ENCODE results near the gene LDLRAD3. TPM values are rescaled to one million over a fixed set of nuclear protein-coding genes. Genes with fewer than 3 reads are reported as not detected.

The LDLRAD3 gene
- total RNA-seq, 1 donor from 2014 or later = 7.7 TPM

DNA sequence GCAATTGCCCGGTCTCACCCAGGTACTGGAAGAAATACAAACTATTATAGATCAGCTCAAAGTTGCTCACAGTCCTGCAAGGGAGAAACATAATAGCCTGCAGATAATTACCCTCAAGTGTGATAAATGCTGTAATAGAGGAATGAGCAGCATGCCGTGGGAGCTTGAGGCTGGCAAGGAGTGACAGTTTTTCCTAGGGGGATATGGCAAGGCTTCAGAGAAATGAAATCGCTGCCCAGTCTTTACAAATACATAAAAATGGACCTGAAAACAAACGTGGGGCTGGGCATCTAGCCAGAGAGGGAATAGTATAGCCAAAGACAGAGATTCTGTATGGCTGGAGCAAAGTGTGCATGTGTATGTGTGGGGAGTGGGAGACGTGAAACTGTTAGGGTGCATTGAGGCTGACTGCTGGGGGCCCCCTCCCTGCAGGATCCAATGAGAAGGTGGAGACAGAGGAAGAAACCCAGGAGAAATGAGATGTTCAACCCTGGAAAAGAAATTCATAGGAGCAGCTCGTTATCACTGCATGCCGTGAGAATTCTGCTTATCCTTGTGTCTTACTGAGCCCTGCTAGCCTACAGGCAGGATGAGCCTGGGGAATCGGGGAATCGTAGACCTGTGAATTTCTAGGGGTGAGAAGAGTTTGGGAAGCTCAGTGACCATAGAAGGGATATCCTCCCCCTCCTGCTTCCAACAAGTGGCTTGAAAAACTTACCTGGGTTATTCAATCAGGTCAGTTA is 167.0 kb downstream of the LDLRAD3 start:
- Histone ChIP-seq H3K4me1 (peaks cover under 1% of the 10 kb centered on the region), H3K36me3 (no peaks in the 10 kb centered on the region), H3K4me3 (no peak overlapping the region), H3K9me3 (peaks cover 5% of the 10 kb centered on the region), H3K27ac (no peak overlapping the region), H3K27me3 (ENCODE audit: low read depth) (no peaks in the 10 kb centered on the region)
- DNase-seq (no peak), ATAC-seq (no peak)
- intact Hi-C loops (cut with DNase I) = no loop called here
- TF ChIP-seq, protein P1, sequence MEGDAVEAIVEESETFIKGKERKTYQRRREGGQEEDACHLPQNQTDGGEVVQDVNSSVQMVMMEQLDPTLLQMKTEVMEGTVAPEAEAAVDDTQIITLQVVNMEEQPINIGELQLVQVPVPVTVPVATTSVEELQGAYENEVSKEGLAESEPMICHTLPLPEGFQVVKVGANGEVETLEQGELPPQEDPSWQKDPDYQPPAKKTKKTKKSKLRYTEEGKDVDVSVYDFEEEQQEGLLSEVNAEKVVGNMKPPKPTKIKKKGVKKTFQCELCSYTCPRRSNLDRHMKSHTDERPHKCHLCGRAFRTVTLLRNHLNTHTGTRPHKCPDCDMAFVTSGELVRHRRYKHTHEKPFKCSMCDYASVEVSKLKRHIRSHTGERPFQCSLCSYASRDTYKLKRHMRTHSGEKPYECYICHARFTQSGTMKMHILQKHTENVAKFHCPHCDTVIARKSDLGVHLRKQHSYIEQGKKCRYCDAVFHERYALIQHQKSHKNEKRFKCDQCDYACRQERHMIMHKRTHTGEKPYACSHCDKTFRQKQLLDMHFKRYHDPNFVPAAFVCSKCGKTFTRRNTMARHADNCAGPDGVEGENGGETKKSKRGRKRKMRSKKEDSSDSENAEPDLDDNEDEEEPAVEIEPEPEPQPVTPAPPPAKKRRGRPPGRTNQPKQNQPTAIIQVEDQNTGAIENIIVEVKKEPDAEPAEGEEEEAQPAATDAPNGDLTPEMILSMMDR (IDR thresholded peaks at IDR 0.05) = no peak

DNA sequence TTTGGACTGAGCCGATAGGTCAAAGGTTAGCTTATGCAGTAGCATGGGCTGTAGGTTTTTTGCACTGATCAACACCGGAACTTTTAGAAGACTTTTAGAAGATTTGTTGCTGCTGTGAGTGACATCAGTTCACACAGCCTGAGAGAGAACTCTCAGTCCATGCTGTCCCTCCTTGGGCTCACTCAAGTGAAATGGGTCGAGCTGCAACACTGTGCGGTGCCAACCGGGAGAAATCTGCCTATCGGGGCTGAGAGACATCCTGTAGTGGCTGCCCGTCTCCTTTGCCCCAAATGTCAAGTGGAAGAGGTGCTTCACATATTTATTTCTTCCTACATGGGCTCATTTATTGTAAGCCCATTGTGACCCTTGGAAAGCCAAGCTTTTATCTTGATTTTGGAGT is 170.2 kb downstream of the LDLRAD3 start:
- peaks cover 5% of the 10 kb centered on the region for H3K9me3 ChIP-seq
- ATAC-seq (no peak), DNase-seq (no peak)
- no peak overlapping the region for H3K4me3 ChIP-seq
- intact Hi-C loops (cut with DNase I) = no loop called here
- no peak overlapping the region for H3K27ac ChIP-seq
- no peaks in the 10 kb centered on the region for H3K36me3 ChIP-seq
- TF ChIP-seq, protein P1 (IDR thresholded peaks at IDR 0.05) = no peak
- no peaks in the 10 kb centered on the region for H3K27me3 ChIP-seq (ENCODE audit: low read depth)
- no peaks in the 10 kb centered on the region for H3K4me1 ChIP-seq

DNA sequence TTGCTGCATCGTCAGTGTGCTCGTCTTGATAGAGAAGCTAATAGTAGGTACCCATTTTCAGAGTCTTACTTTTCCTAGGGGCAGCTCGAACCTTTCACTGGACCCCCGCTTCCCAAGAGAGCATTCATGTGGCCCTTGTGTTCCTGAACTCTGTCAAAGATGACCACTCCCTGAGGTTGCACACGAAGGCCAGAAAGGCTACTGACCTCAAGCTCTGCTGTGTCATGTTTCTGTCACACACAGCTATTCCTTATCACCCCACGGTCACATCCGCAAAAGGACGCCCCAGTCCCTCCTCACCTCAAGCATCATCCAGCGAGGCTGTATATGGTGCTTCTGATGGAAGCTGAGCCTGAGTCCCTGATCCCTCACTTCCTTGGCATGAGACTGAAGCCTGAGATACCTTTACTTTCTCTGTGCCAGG is 171.5 kb downstream of the LDLRAD3 start:
- TF ChIP-seq, protein P1 (IDR thresholded peaks at IDR 0.05) = no peak
- H3K9me3 ChIP-seq = peaks cover 5% of the 10 kb centered on the region

DNA sequence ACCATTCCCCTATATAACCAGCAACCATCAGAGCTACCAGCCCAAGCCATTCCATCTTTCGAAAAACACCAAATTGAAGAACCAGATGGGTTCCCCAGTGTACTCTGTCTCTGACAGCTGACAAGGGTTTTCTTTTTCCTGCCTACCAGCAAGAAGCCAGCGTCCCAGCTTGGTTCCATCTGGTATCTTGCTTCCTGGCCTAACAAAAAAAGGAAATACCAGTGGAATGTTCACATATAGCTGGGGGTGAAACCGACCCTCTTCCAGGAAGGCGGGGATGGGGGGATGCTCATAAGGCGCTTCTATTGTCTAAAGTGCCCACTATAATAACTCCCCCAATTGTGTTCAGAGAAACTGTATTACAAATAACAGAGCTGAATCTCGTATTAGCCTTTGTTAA is 172.3 kb downstream of the LDLRAD3 start:
- TF ChIP-seq, protein P1 (IDR thresholded peaks at IDR 0.05) = no peak
- Histone ChIP-seq H3K4me3 (no peak overlapping the region), H3K4me1 (no peaks in the 10 kb centered on the region), H3K27ac (no peak overlapping the region), H3K36me3 (no peaks in the 10 kb centered on the region), H3K9me3 (peaks cover 5% of the 10 kb centered on the region), H3K27me3 (ENCODE audit: low read depth) (no peaks in the 10 kb centered on the region)
- DNase-seq (no peak), ATAC-seq (no peak)
- intact Hi-C loops (cut with DNase I) = no loop called here

More for the DNA sequence above, 171.5 kb downstream of the LDLRAD3 start:
- Histone ChIP-seq H3K27me3 (ENCODE audit: low read depth) (no peaks in the 10 kb centered on the region), H3K4me3 (no peak overlapping the region), H3K4me1 (no peaks in the 10 kb centered on the region), H3K27ac (no peak overlapping the region), H3K36me3 (no peaks in the 10 kb centered on the region)
- ATAC-seq (no peak), DNase-seq (no peak)
- intact Hi-C loops (cut with DNase I) = no loop called here

DNA sequence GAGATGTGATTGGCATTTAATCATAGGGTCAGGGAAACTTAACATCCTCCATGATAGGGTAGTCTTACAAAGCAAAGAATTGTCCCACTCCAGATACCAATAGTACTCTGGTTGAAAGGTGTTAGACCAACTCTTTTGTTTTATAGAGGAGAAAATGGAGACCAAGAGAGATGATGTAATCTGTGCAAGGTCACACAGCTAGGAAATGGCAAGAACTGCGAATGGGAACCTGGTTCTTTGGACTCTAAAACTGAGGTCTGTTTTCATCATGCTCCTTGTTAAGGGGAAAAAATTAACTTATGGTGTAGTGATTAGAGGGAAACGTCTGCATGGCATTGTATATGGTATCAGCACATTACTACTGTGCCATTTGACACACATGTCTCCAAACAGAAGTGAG is 174.2 kb downstream of the LDLRAD3 start:
- no peaks in the 10 kb centered on the region for H3K4me1 ChIP-seq
- no peak for DNase-seq
- H3K27ac ChIP-seq = no peak overlapping the region
- TF ChIP-seq, protein P1 (IDR thresholded peaks at IDR 0.05) = no peak
- peaks cover 5% of the 10 kb centered on the region for H3K9me3 ChIP-seq
- ATAC-seq = no peak
- intact Hi-C loops (cut with DNase I) = no loop called here
- H3K27me3 ChIP-seq (ENCODE audit: low read depth) = no peaks in the 10 kb centered on the region
- H3K36me3 ChIP-seq = no peaks in the 10 kb centered on the region
- H3K4me3 ChIP-seq = no peak overlapping the region

Data from lower lobe of right lung (tissue), 2 donors.